RWPE1 (cell line): ENCODE measurements around the gene LMX1B.

Source experiments
- CTCF ChIA-PET: fragments of 350-600 bp; sonication (Branson Sonifier 250); formaldehyde crosslinking; extraction: SDS; loops from one replicate; lab custom pipeline; 2021; lab: Yijun Ruan, JAX
- POLR2A ChIA-PET: fragments of 400-600 bp; formaldehyde crosslinking; extraction: SDS; loops from one replicate; lab custom pipeline; 2020; ENCODE audit warnings: antibody characterized with exemption; ENCODE audit not compliant: low non-redundant PET; lab: Yijun Ruan, JAX
- DNase-seq: peaks from one replicate; pipeline ENCODE4 v3.0.0; 2012; ENCODE audit warnings: low spot score
- H3K27ac ChIP-seq: fragments of 450-650 bp; 2 replicates; pipeline ENCODE4 v1.5.1; 2017
- TF ChIP-seq, protein P1 (sequence below): fragments of 450-650 bp; conservative IDR thresholded peaks from 2 replicates; pipeline ENCODE4 v1.5.1; 2017; ENCODE audit warnings: low read depth, mild to moderate bottlenecking

The LMX1B gene

DNA sequence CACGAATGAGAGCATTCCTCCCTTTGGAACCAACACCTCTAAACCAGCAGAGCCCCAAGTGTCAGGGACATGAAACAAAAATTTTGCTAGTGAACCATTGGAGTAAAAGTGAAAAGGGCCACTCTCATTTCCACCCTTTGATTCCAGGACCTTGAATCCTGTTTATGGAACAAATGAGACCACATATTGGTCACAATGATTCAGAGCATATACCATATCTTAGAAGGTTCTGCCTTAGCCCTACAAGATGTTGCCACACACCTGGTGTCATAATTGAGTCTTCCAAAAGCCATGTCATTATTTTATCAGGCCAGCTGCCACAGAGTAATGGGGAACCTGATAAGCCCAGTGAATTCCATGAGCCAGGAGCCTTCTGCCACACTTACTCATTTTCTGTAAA is 124.8 kb downstream of the LMX1B start:
- ChIA-PET POLR2A (no interaction called here), CTCF (no interaction called here)
- TF ChIP-seq, protein P1, sequence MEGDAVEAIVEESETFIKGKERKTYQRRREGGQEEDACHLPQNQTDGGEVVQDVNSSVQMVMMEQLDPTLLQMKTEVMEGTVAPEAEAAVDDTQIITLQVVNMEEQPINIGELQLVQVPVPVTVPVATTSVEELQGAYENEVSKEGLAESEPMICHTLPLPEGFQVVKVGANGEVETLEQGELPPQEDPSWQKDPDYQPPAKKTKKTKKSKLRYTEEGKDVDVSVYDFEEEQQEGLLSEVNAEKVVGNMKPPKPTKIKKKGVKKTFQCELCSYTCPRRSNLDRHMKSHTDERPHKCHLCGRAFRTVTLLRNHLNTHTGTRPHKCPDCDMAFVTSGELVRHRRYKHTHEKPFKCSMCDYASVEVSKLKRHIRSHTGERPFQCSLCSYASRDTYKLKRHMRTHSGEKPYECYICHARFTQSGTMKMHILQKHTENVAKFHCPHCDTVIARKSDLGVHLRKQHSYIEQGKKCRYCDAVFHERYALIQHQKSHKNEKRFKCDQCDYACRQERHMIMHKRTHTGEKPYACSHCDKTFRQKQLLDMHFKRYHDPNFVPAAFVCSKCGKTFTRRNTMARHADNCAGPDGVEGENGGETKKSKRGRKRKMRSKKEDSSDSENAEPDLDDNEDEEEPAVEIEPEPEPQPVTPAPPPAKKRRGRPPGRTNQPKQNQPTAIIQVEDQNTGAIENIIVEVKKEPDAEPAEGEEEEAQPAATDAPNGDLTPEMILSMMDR, result no peak
- no peak overlapping the region for H3K27ac ChIP-seq
- DNase-seq, result no peak

DNA sequence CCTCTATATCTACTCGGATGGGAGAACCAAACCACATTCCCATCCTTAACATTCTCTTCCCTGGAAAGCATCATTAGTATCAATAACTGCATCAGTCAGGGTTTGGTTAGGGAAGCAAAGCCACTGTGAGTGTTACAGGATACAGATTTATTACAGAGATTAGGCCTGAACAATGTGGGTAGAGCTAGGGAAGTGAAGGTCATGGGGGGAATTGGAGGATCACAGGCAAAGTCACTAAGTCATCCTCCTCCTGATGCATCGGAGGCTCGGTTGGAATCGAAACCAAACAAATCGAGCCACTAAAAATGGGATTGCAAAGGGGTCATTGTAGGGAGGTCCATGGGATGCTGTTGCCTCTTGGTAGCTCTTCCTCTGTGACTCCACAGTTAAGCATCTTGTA is 129.3 kb downstream of the LMX1B start:
- ChIA-PET POLR2A (no interaction called here), CTCF (interaction anchor here (0.6 to 0.8 kb wide), 3 partner anchors 41 to 1332 kb away, joined by 4 to 5 read pairs (median 5); no protein-coding TSS in a partner anchor)
- no peak overlapping the region for H3K27ac ChIP-seq
- TF ChIP-seq, protein P1, result no peak
- DNase-seq, result no peak

DNA sequence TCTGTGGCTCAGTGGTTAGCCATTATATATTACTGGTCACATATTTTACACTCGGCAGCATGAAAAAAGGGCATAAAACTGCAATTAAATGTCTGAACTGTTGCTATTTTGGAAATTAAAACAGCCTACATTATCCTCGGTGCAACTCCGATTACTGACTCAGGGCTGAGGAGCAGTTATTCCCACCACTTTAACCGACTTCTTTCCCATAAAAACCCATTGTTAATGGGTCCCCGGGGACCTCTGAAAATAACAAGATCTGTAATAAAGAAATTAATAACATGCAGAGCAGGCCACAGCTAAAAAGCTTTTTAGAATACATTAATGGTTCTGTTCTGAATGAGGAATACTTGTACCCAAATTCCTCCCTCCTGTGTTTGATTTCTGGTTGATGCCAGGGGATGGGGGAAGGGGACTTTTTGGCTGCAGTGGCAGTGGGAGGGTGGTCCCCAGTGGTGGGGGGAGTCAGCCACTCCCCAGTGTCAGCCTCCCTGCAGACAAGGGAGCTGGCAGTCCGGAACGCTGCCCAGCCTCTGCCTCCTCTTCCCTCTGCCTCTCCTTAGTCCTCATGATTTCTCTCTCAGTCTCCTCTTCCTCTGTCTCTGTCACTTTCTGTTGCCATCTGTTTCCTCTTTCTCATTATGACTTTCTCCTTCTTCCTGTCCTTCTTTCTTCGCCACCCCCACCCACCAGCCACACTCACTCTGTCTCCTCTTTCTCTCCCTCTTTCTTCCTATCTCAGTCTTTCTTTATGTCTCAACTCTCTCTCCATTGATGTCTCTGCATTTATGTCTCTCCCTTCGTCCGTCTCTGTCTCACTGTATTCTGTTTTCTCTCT is 132.1 kb downstream of the LMX1B start:
- no peak for DNase-seq
- CTCF ChIA-PET, result no interaction called here
- H3K27ac ChIP-seq, result no peak overlapping the region
- POLR2A ChIA-PET, result interaction anchor here (0.6 kb wide), 1 partner anchor 23 kb away, joined by 6 read pairs; no protein-coding TSS in a partner anchor
- TF ChIP-seq, protein P1, result no peak
